WTC11 (cell line): Measurements from ENCODE around the gene MRPS27. TPM values are rescaled to one million over a fixed set of nuclear protein-coding genes. Genes with fewer than 3 reads are reported as not detected.

Experiments
- ATAC-seq: fragments of 200-7000 bp; cut with Tn5 transposase; 2 replicates; pipeline ENCODE4 v1.10.0; 2021; ENCODE audit warnings: mild to moderate bottlenecking, moderate library complexity
- CTCF ChIA-PET: fragments of 300-600 bp; sonication (Branson Sonifier 250); formaldehyde crosslinking; loops from one replicate; lab custom pipeline; 2021; ENCODE audit warnings: antibody characterized with exemption; lab: Charles Lee
- POLR2A ChIA-PET: fragments of 350-600 bp; sonication (Branson Sonifier 250); formaldehyde crosslinking; loops from one replicate; lab custom pipeline; 2021; ENCODE audit warnings: antibody characterized with exemption; lab: Charles Lee
- DNase-seq: peaks from one replicate; pipeline ENCODE4 v3.0.0; 2021; ENCODE audit warnings: low spot score
- H3K27ac Mint-ChIP-seq: 2 replicates; pipeline ENCODE4 v1.8.0; 2021; ENCODE audit warnings: mixed read lengths
- H3K27me3 Mint-ChIP-seq: 2 replicates; pipeline ENCODE4 v1.8.0; 2021; ENCODE audit warnings: low read depth, mild to moderate bottlenecking, moderate library complexity, mixed read lengths
- H3K36me3 Mint-ChIP-seq: 2 replicates; pipeline ENCODE4 v1.8.0; 2021; ENCODE audit warnings: mixed read lengths
- H3K4me1 Mint-ChIP-seq: 2 replicates; pipeline ENCODE4 v1.8.0; 2022; ENCODE audit warnings: mixed read lengths
- H3K4me3 Mint-ChIP-seq: 2 replicates; pipeline ENCODE4 v1.8.0; 2021; ENCODE audit warnings: mild to moderate bottlenecking, moderate library complexity, mixed read lengths
- H3K9me3 Mint-ChIP-seq: 2 replicates; pipeline ENCODE4 v1.8.0; 2021; ENCODE audit warnings: mixed read lengths
- ATF2 ChIP-seq: sonication (generic); formaldehyde crosslinking; IDR thresholded peaks from 2 replicates; pipeline ENCODE4 v1.8.1; 2022; ENCODE audit warnings: low read depth, missing genetic modification reagents, borderline replicate concordance
- CBFB ChIP-seq: sonication (generic); formaldehyde crosslinking; IDR thresholded peaks from 2 replicates; pipeline ENCODE4 v1.8.1; 2022; ENCODE audit warnings: mild to moderate bottlenecking, low read depth, missing genetic modification reagents
- CDX4 ChIP-seq: fragments of 250-450 bp; sonication (Bioruptor Pico); IDR thresholded peaks from 2 replicates; pipeline ENCODE4 v1.9.0; 2021; ENCODE audit warnings: moderate library complexity, mild to moderate bottlenecking, inconsistent platforms, borderline replicate concordance
- CREM ChIP-seq: sonication (generic); formaldehyde crosslinking; IDR thresholded peaks from 2 replicates; pipeline ENCODE4 v1.8.1; 2022; ENCODE audit warnings: mild to moderate bottlenecking, missing genetic modification reagents, moderate library complexity
- FOXJ3 ChIP-seq: sonication (generic); formaldehyde crosslinking; IDR thresholded peaks from 2 replicates; pipeline ENCODE4 v1.9.0; 2021; ENCODE audit warnings: missing genetic modification reagents, mild to moderate bottlenecking, borderline replicate concordance
- FOXK1 ChIP-seq: sonication (generic); formaldehyde crosslinking; IDR thresholded peaks from 2 replicates; pipeline ENCODE4 v1.8.0; 2022; ENCODE audit warnings: mild to moderate bottlenecking, moderate library complexity, missing genetic modification reagents
- HMGA2 ChIP-seq: fragments of 250-450 bp; sonication (Bioruptor Pico); IDR thresholded peaks from 2 replicates; pipeline ENCODE4 v1.4.0; 2021; ENCODE audit warnings: mild to moderate bottlenecking, moderate library complexity
- JAZF1 ChIP-seq: fragments of 250-450 bp; sonication (Bioruptor Pico); IDR thresholded peaks from 2 replicates; pipeline ENCODE4 v1.9.0; 2021; ENCODE audit warnings: moderate library complexity, mild to moderate bottlenecking, inconsistent platforms
- KAT7 ChIP-seq: sonication (generic); formaldehyde crosslinking; IDR thresholded peaks from 2 replicates; pipeline ENCODE4 v1.8.1; 2023; ENCODE audit warnings: missing genetic modification reagents, mild to moderate bottlenecking, borderline replicate concordance
- NFATC4 ChIP-seq: fragments of 250-450 bp; sonication (Bioruptor Pico); IDR thresholded peaks from 2 replicates; pipeline ENCODE4 v1.9.0; 2021; ENCODE audit warnings: mild to moderate bottlenecking
- NFE2L1 ChIP-seq: sonication (generic); formaldehyde crosslinking; IDR thresholded peaks from 2 replicates; pipeline ENCODE4 v1.8.1; 2023; ENCODE audit warnings: missing genetic modification reagents
- NR3C1 ChIP-seq: sonication (generic); formaldehyde crosslinking; conservative IDR thresholded peaks from 2 replicates; pipeline ENCODE4 v1.8.1; 2023; ENCODE audit warnings: low read depth, mild to moderate bottlenecking, missing genetic modification reagents
- PREB ChIP-seq: sonication (generic); formaldehyde crosslinking; IDR thresholded peaks from 2 replicates; pipeline ENCODE4 v1.8.1; 2022; ENCODE audit warnings: mild to moderate bottlenecking, missing genetic modification reagents, moderate library complexity, borderline replicate concordance
- RELA ChIP-seq: sonication (generic); formaldehyde crosslinking; IDR thresholded peaks from 2 replicates; pipeline ENCODE4 v1.8.1; 2022; ENCODE audit warnings: missing genetic modification reagents, mild to moderate bottlenecking, borderline replicate concordance
- SMAD3 ChIP-seq: sonication (generic); formaldehyde crosslinking; IDR thresholded peaks from 2 replicates; pipeline ENCODE4 v1.8.0; 2022; ENCODE audit warnings: missing genetic modification reagents, mild to moderate bottlenecking, borderline replicate concordance
- ZMAT4 ChIP-seq: fragments of 250-450 bp; sonication (Bioruptor Pico); IDR thresholded peaks from 2 replicates; pipeline ENCODE4 v1.9.0; 2021; ENCODE audit warnings: mild to moderate bottlenecking
- ZNF232 ChIP-seq: sonication (generic); formaldehyde crosslinking; IDR thresholded peaks from 2 replicates; pipeline ENCODE4 v1.8.0; 2022; ENCODE audit warnings: mild to moderate bottlenecking, missing genetic modification reagents
- ZNF263 ChIP-seq: sonication (generic); formaldehyde crosslinking; IDR thresholded peaks from 2 replicates; pipeline ENCODE4 v1.8.1; 2022; ENCODE audit warnings: low read depth, mild to moderate bottlenecking, moderate library complexity, missing genetic modification reagents
- ZNF317 ChIP-seq: sonication (generic); formaldehyde crosslinking; IDR thresholded peaks from 2 replicates; pipeline ENCODE4 v1.8.1; 2023; ENCODE audit warnings: low read depth, mild to moderate bottlenecking, moderate library complexity, missing genetic modification reagents, borderline replicate concordance
- ZNF423 ChIP-seq: fragments of 250-450 bp; sonication (Bioruptor Pico); IDR thresholded peaks from 2 replicates; pipeline ENCODE4 v2.1.2; 2022; ENCODE audit warnings: mild to moderate bottlenecking, moderate library complexity
- ZNF671 ChIP-seq: fragments of 250-450 bp; sonication (Bioruptor Pico); IDR thresholded peaks from 2 replicates; pipeline ENCODE4 v1.8.0; 2021; ENCODE audit warnings: mild to moderate bottlenecking
- ZSCAN18 ChIP-seq: fragments of 250-450 bp; sonication (Bioruptor Pico); IDR thresholded peaks from 2 replicates; pipeline ENCODE4 v2.1.2; 2022; ENCODE audit warnings: mild to moderate bottlenecking, moderate library complexity
- total RNA-seq: library from RNA; stranded (reverse); gene quantifications from 3 replicates; pipeline ENCODE4 v1.2.3, GENCODE V29; 2021
- TF ChIP-seq, protein P1 (sequence below): sonication (generic); formaldehyde crosslinking; IDR thresholded peaks from 2 replicates; pipeline ENCODE4 v1.8.1; 2023; ENCODE audit warnings: mild to moderate bottlenecking, missing genetic modification reagents
- TF ChIP-seq, protein P2 (sequence below): sonication (generic); formaldehyde crosslinking; IDR thresholded peaks from 2 replicates; pipeline ENCODE4 v1.8.0; 2022; ENCODE audit warnings: mild to moderate bottlenecking, missing genetic modification reagents
- TF ChIP-seq, protein P3 (sequence below): fragments of 250-450 bp; sonication (Bioruptor Pico); conservative IDR thresholded peaks from 2 replicates; pipeline ENCODE4 v1.9.0; 2021; ENCODE audit warnings: mild to moderate bottlenecking

The MRPS27 gene
- total RNA-seq, 1 experiment from 2014 or later, result 80.1 TPM

DNA sequence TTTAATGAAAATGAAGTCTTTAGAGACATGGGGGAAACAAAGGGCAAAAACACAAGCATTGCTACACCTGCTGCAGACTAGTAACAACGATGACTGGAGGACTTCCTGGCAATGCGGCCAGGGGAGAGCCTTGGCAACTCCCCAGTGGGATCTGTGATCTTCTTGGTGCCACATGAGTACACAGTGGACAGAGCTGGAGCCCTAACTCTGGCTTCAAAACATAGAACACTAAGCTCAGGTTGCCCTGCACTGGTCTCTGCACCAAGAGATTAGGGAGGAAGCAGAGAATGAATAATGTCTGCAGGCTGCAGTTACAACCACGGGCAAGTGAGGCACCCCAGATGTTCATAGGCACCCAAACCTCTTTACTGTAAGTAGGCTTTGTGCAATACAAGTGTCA, 91.1 kb downstream of the MRPS27 start:
- no peak overlapping the region for H3K4me3 Mint-ChIP-seq
- no peaks in the 10 kb centered on the region for H3K27me3 Mint-ChIP-seq
- peaks cover 41% of the 10 kb centered on the region for H3K36me3 Mint-ChIP-seq
- H3K9me3 Mint-ChIP-seq, result no peaks in the 10 kb centered on the region
- CTCF ChIA-PET, result interaction anchor here (1.0 kb wide), 1 partner anchor 20 kb away, joined by 5 read pairs; no protein-coding TSS in a partner anchor
- ATAC-seq, result no peak
- POLR2A ChIA-PET, result no interaction called here
- H3K4me1 Mint-ChIP-seq, result peaks cover 12% of the 10 kb centered on the region
- TF ChIP-seq NFATC4, result no peak
- no peak for TF ChIP-seq ZSCAN18 (CRISPR knock-in tag)
- TF ChIP-seq SMAD3 (CRISPR knock-in tag), result no peak
- TF ChIP-seq, protein P1, sequence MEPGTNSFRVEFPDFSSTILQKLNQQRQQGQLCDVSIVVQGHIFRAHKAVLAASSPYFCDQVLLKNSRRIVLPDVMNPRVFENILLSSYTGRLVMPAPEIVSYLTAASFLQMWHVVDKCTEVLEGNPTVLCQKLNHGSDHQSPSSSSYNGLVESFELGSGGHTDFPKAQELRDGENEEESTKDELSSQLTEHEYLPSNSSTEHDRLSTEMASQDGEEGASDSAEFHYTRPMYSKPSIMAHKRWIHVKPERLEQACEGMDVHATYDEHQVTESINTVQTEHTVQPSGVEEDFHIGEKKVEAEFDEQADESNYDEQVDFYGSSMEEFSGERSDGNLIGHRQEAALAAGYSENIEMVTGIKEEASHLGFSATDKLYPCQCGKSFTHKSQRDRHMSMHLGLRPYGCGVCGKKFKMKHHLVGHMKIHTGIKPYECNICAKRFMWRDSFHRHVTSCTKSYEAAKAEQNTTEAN, result no peak
- TF ChIP-seq ATF2 (CRISPR knock-in tag), result no peak
- TF ChIP-seq PREB, result no peak
- no peak for TF ChIP-seq ZNF423
- TF ChIP-seq ZNF671 (CRISPR knock-in tag), result no peak
- no peak for TF ChIP-seq HMGA2 (CRISPR knock-in tag)
- TF ChIP-seq, all 79 proteins: peak for 0
- DNase-seq, result no peak
- H3K27ac Mint-ChIP-seq, result 0 out of 2 replicates have a peak overlapping the region, but pooled peaks have one; percentile 49

- DNase-seq, result no peak
- POLR2A ChIA-PET, result no interaction called here
- no peak for ATAC-seq
- TF ChIP-seq CREM (CRISPR knock-in tag), result no peak
- no peak for TF ChIP-seq FOXK1 (CRISPR knock-in tag)
- no peak for TF ChIP-seq JAZF1 (CRISPR knock-in tag)
- TF ChIP-seq ZNF232 (CRISPR knock-in tag), result no peak
- TF ChIP-seq KAT7 (CRISPR knock-in tag), result no peak
- TF ChIP-seq ZMAT4 (CRISPR knock-in tag), result no peak
- TF ChIP-seq, protein P2, sequence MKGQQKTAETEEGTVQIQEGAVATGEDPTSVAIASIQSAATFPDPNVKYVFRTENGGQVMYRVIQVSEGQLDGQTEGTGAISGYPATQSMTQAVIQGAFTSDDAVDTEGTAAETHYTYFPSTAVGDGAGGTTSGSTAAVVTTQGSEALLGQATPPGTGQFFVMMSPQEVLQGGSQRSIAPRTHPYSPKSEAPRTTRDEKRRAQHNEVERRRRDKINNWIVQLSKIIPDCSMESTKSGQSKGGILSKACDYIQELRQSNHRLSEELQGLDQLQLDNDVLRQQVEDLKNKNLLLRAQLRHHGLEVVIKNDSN (CRISPR knock-in tag), result no peak
- TF ChIP-seq CDX4, result no peak
- TF ChIP-seq, protein P3, sequence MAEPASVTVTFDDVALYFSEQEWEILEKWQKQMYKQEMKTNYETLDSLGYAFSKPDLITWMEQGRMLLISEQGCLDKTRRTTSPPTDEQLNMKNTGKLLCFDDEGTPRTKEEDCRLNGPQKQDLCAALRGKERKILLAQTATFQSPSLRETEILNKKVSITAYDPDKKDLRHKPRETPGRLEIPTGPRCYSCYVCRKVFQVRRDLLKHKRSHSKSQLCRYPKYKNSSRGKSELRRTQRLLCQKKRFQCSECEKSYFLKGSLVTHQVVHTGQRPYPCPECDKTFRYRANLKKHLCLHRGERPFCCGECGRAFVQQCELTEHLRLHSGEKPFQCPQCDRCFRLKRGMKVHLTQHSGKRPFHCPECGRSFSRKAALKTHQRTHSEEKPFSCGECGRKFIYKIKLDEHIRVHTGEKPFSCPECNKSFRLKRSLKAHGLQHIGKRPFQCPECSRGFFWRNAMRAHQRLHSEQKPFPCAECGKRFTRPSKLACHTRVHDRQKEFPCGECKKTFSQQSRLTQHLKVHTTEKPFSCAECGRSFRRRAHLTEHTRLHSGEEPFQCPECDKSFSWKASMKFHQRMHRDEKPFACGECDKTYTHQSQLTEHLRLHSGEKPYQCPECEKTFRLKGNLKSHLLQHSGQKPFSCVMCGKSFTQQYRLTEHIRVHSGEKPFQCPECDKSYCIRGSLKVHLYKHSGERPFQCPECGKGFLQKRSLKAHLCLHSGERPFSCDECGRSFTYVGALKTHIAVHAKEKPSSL (CRISPR knock-in tag), result no peak
- TF ChIP-seq ZNF263 (CRISPR knock-in tag), result no peak
- no peak for TF ChIP-seq NR3C1 (CRISPR knock-in tag)
- TF ChIP-seq FOXJ3 (CRISPR knock-in tag), result no peak
- TF ChIP-seq ATF2 (CRISPR knock-in tag), result no peak
- no peak for TF ChIP-seq ZNF317
- TF ChIP-seq CBFB (CRISPR knock-in tag), result no peak
- TF ChIP-seq RELA (CRISPR knock-in tag), result no peak
- TF ChIP-seq NFE2L1 (CRISPR knock-in tag), result no peak
- TF ChIP-seq, all 79 proteins: peak for 0
- H3K27me3 Mint-ChIP-seq, result no peaks in the 10 kb centered on the region
- H3K4me1 Mint-ChIP-seq, result no peaks in the 10 kb centered on the region
- peaks cover 49% of the 10 kb centered on the region for H3K36me3 Mint-ChIP-seq
- H3K4me3 Mint-ChIP-seq, result no peak overlapping the region
- H3K27ac Mint-ChIP-seq, result no peak overlapping the region
- no peaks in the 10 kb centered on the region for H3K9me3 Mint-ChIP-seq
- CTCF ChIA-PET, result no interaction called here
Measured at GRCh38 chr5:72226950-72227349, 93.1 kb downstream of the MRPS27 start.
